Smooth muscle cell (in vitro differentiated cells): ENCODE measurements around the gene COL7A1. TPM values are rescaled to one million over a fixed set of nuclear protein-coding genes. Genes with fewer than 3 reads are reported as not detected.
A peak's percentile ranks its signal among the peaks of the same experiment; 100 is the strongest.

Source experiments
- DNase-seq: peaks from one replicate; lab custom pipeline; 2025; ENCODE audit not compliant: unreplicated experiment; lab: John Stamatoyannopoulos, UW
- H2AFZ ChIP-seq: fragments of 200-600 bp; sonication (generic); 2 replicates; pipeline ENCODE4 v1.6.0; 2016; ENCODE audit warnings: antibody characterized with exemption, low read depth, mild to moderate bottlenecking
- H3F3A ChIP-seq: fragments of 200-600 bp; sonication (generic); 2 replicates; pipeline ENCODE4 v1.6.0; 2017; ENCODE audit warnings: antibody characterized with exemption, low read depth
- H3K27ac ChIP-seq: fragments of 200-600 bp; sonication (generic); 2 replicates; pipeline ENCODE4 v1.5.1; 2016; ENCODE audit warnings: low read depth, mild to moderate bottlenecking
- H3K27me3 ChIP-seq: fragments of 200-600 bp; sonication (generic); 2 replicates; pipeline ENCODE4 v1.6.1; 2016; ENCODE audit warnings: low read depth, mild to moderate bottlenecking
- H3K36me3 ChIP-seq: fragments of 200-600 bp; sonication (generic); 2 replicates; pipeline ENCODE4 v1.5.1; 2016; ENCODE audit warnings: low read depth
- H3K4me1 ChIP-seq: fragments of 200-600 bp; sonication (generic); 2 replicates; pipeline ENCODE4 v1.5.1; 2016; ENCODE audit warnings: low read depth
- H3K4me2 ChIP-seq: fragments of 200-600 bp; sonication (generic); 2 replicates; pipeline ENCODE4 v1.6.0; 2016; ENCODE audit warnings: mild to moderate bottlenecking
- H3K4me3 ChIP-seq: fragments of 200-600 bp; sonication (generic); 2 replicates; pipeline ENCODE4 v1.5.1; 2016; ENCODE audit warnings: mild to moderate bottlenecking
- H3K79me2 ChIP-seq: fragments of 200-600 bp; sonication (generic); 2 replicates; pipeline ENCODE4 v1.6.0; 2016; ENCODE audit warnings: low read depth, mild to moderate bottlenecking
- H3K9ac ChIP-seq: fragments of 200-600 bp; sonication (generic); 2 replicates; pipeline ENCODE4 v1.6.0; 2016; ENCODE audit warnings: low read depth
- H3K9me3 ChIP-seq: fragments of 200-600 bp; sonication (generic); replicated peaks from 2 replicates; pipeline ENCODE4 v1.5.1; 2016; ENCODE audit warnings: low read depth
- H4K20me1 ChIP-seq: fragments of 200-600 bp; sonication (generic); 2 replicates; pipeline ENCODE4 v1.6.0; 2016; ENCODE audit warnings: low read depth
- CTCF ChIP-seq: fragments of 200-600 bp; sonication (generic); IDR thresholded peaks from 2 replicates; pipeline ENCODE4 v1.5.1; 2017; ENCODE audit warnings: borderline replicate concordance, mild to moderate bottlenecking, antibody characterized with exemption; ENCODE audit not compliant: insufficient read depth, poor library complexity, severe bottlenecking
- WGBS: methylation state at CpG from one replicate; pipeline ENCODE4 v1.1.7; 2016; ENCODE audit warnings: low lambda C conversion rate; 5-methylcytosine and 5-hydroxymethylcytosine counted together
- polyA plus RNA-seq: library from polyadenylated mRNA; unstranded; fragments of >200 nt; fragmentation: Nextera tagmentation; extraction: Ambion mirVana; gene quantifications from 2 replicates; pipeline ENCODE4 v1.2.1, GENCODE V29; 2016
- total RNA-seq: library from RNA; depleted of rRNA; stranded (reverse); fragments of >200 nt; gene quantifications from 2 replicates; pipeline ENCODE4 v1.2.3, GENCODE V29; 2014

The COL7A1 gene
- total and polyA plus RNA-seq, 2 experiments from 2014 or later: 57.3 to 80.7 TPM

- no peak for DNase-seq
- Histone ChIP-seq H3K27ac (peak overlapping the region; percentile 100), H3K9ac (peak overlapping the region; percentile 91), H3K4me3 (no peak overlapping the region), H3K4me2 (peak overlapping the region; percentile 61), H3K4me1 (peaks cover 20% of the 10 kb centered on the region), H3K79me2 (peaks cover 15% of the 10 kb centered on the region), H3F3A (peaks cover 39% of the 10 kb centered on the region), H2AFZ (no peak overlapping the region), H4K20me1 (peaks cover 21% of the 10 kb centered on the region), H3K36me3 (no peaks in the 10 kb centered on the region), H3K9me3 (no peaks in the 10 kb centered on the region), H3K27me3 (no peaks in the 10 kb centered on the region)
- 55% methylated on average over 5 of the region's 5 CpGs for WGBS
- TF ChIP-seq CTCF: no peak
Measured at GRCh38 chr3:48596157-48596556, 1.0 kb upstream of the COL7A1 start.

GRCh38 chr3:48595526-48596121 lies 495 bp upstream of the COL7A1 start:
- whole genome bisulfite sequencing: 7% methylated on average over 10 of the region's 10 CpGs
- peak overlapping the region; percentile 91 for H3K9ac ChIP-seq
- peaks cover 20% of the 10 kb centered on the region for H3K4me1 ChIP-seq

GRCh38 chr3:48594417-48595049 lies 596 bp downstream of the COL7A1 start:
- H3K36me3 ChIP-seq: no peaks in the 10 kb centered on the region
- H3K4me1 ChIP-seq: peaks cover 19% of the 10 kb centered on the region
- peak overlapping the region; percentile 34 for H3K4me3 ChIP-seq
- H3K27me3 ChIP-seq: no peaks in the 10 kb centered on the region
- peaks cover 38% of the 10 kb centered on the region for H4K20me1 ChIP-seq
- H3K9ac ChIP-seq: peak overlapping the region; percentile 76
- 66% methylated on average over 36 of the region's 39 CpGs for WGBS
- H2AFZ ChIP-seq: no peak overlapping the region
- TF ChIP-seq CTCF: no peak
- no peak for DNase-seq
- peak overlapping the region; percentile 77 for H3K4me2 ChIP-seq
- peaks cover 15% of the 10 kb centered on the region for H3K79me2 ChIP-seq
- no peaks in the 10 kb centered on the region for H3K9me3 ChIP-seq
- H3F3A ChIP-seq: peaks cover 31% of the 10 kb centered on the region
- H3K27ac ChIP-seq: peak overlapping the region; percentile 100

More at GRCh38 chr3:48595526-48596121, 495 bp upstream of the COL7A1 start:
- peaks cover 36% of the 10 kb centered on the region for H3F3A ChIP-seq
- H2AFZ ChIP-seq: no peak overlapping the region
- no peak for TF ChIP-seq CTCF
- H3K9me3 ChIP-seq: no peaks in the 10 kb centered on the region
- H3K27ac ChIP-seq: peak overlapping the region; percentile 100
- peak overlapping the region; percentile 77 for H3K4me2 ChIP-seq
- H3K27me3 ChIP-seq: no peaks in the 10 kb centered on the region
- peaks cover 27% of the 10 kb centered on the region for H4K20me1 ChIP-seq
- H3K79me2 ChIP-seq: peaks cover 15% of the 10 kb centered on the region
- H3K36me3 ChIP-seq: no peaks in the 10 kb centered on the region
- peak; percentile 52 for DNase-seq
- H3K4me3 ChIP-seq: no peak overlapping the region
